KMS-11 (cell line): ENCODE measurements around the gene FBXO45.
"Not testable (repeated sequence)": the region's sequence is repeated elsewhere in the genome, so short reads cannot be mapped to it uniquely, and the experiment has no call there.

ENCODE experiments used
- H2AFZ ChIP-seq: fragments of 200-600 bp; sonication (generic); 2 replicates; pipeline ENCODE4 v1.6.1; 2016; ENCODE audit warnings: antibody characterized with exemption, mixed run types, low read depth
- H3K27ac ChIP-seq: fragments of 200-600 bp; sonication (generic); 2 replicates; pipeline ENCODE4 v1.6.1; 2016; ENCODE audit warnings: mild to moderate bottlenecking, mixed run types
- H3K27me3 ChIP-seq: fragments of 200-600 bp; sonication (generic); 2 replicates; pipeline ENCODE4 v1.6.1; 2017; ENCODE audit warnings: mild to moderate bottlenecking, low read depth, mixed run types, moderate library complexity; ENCODE audit not compliant: insufficient read depth
- H3K36me3 ChIP-seq: fragments of 200-600 bp; sonication (generic); 2 replicates; pipeline ENCODE4 v1.6.1; 2017; ENCODE audit warnings: mild to moderate bottlenecking, mixed run types; ENCODE audit not compliant: insufficient read depth
- H3K4me1 ChIP-seq: fragments of 200-600 bp; sonication (generic); 2 replicates; pipeline ENCODE4 v1.6.1; 2016; ENCODE audit warnings: mild to moderate bottlenecking, low read depth, mixed run types; ENCODE audit not compliant: poor library complexity, severe bottlenecking
- H3K4me2 ChIP-seq: fragments of 200-600 bp; sonication (generic); 2 replicates; pipeline ENCODE4 v1.7.0; 2016; ENCODE audit warnings: mild to moderate bottlenecking, mixed run types
- H3K4me3 ChIP-seq: fragments of 200-600 bp; sonication (generic); IDR thresholded peaks from 2 replicates; pipeline ENCODE4 v1.6.1; 2017; ENCODE audit warnings: low read depth, low read length, mixed read lengths; ENCODE audit not compliant: insufficient read depth
- H3K79me2 ChIP-seq: fragments of 200-600 bp; sonication (generic); 2 replicates; pipeline ENCODE4 v1.6.1; 2016; ENCODE audit warnings: low read depth, mixed run types; ENCODE audit not compliant: insufficient read depth
- H3K9ac ChIP-seq: fragments of 200-600 bp; sonication (generic); 2 replicates; pipeline ENCODE4 v1.6.1; 2016; ENCODE audit warnings: mild to moderate bottlenecking, mixed run types
- H4K20me1 ChIP-seq: fragments of 200-600 bp; sonication (generic); 2 replicates; pipeline ENCODE4 v1.6.1; 2016; ENCODE audit warnings: mild to moderate bottlenecking, mixed run types; ENCODE audit not compliant: insufficient read depth
- CTCF ChIP-seq: fragments of 200-600 bp; sonication (generic); conservative IDR thresholded peaks from 2 replicates; pipeline ENCODE4 v1.6.1; 2017; ENCODE audit warnings: low read depth, mild to moderate bottlenecking, antibody characterized with exemption, low read length, moderate library complexity, mixed read lengths

The FBXO45 gene

GRCh38 chr3:196544491-196544992 lies 23.9 kb upstream of the FBXO45 start:
- H3K9ac ChIP-seq = no peak overlapping the region
- no peak overlapping the region for H3K4me2 ChIP-seq
- no peak for TF ChIP-seq CTCF
- H3K4me1 ChIP-seq = no peaks in the 10 kb centered on the region
- no peak overlapping the region for H3K27ac ChIP-seq
- H3K27me3 ChIP-seq = no peaks in the 10 kb centered on the region
- no peaks in the 10 kb centered on the region for H3K36me3 ChIP-seq
- no peak overlapping the region for H3K4me3 ChIP-seq
- no peak overlapping the region for H2AFZ ChIP-seq
- no peaks in the 10 kb centered on the region for H3K79me2 ChIP-seq
- H4K20me1 ChIP-seq = no peaks in the 10 kb centered on the region

GRCh38 chr3:196546537-196546936 lies 21.9 kb upstream of the FBXO45 start:
- H4K20me1 ChIP-seq = no peaks in the 10 kb centered on the region
- H2AFZ ChIP-seq = no peak overlapping the region

GRCh38 chr3:196547067-196547466 lies 21.4 kb upstream of the FBXO45 start:
- Histone ChIP-seq H3K4me2 (no peak overlapping the region), H3K27me3 (no peaks in the 10 kb centered on the region), H3K4me1 (no peaks in the 10 kb centered on the region), H3K36me3 (no peaks in the 10 kb centered on the region), H4K20me1 (no peaks in the 10 kb centered on the region), H3K27ac (no peak overlapping the region), H2AFZ (no peak overlapping the region), H3K4me3 (no peak overlapping the region), H3K9ac (no peak overlapping the region), H3K79me2 (no peaks in the 10 kb centered on the region)
- no peak for TF ChIP-seq CTCF

More at GRCh38 chr3:196546537-196546936, 21.9 kb upstream of the FBXO45 start:
- Histone ChIP-seq H3K27ac (no peak overlapping the region), H3K4me1 (no peaks in the 10 kb centered on the region), H3K4me2 (no peak overlapping the region), H3K27me3 (no peaks in the 10 kb centered on the region), H3K79me2 (no peaks in the 10 kb centered on the region), H3K36me3 (no peaks in the 10 kb centered on the region), H3K4me3 (no peak overlapping the region), H3K9ac (no peak overlapping the region)
- no peak for TF ChIP-seq CTCF

- not testable (repeated sequence) for H3K27ac ChIP-seq, H3K27me3 ChIP-seq, H3K4me2 ChIP-seq, H3K4me3 ChIP-seq, H4K20me1 ChIP-seq, H3K79me2 ChIP-seq, H3K36me3 ChIP-seq, H2AFZ ChIP-seq, H3K9ac ChIP-seq, H3K4me1 ChIP-seq
Observed at GRCh38 chr3:196549312-196549711, 19.1 kb upstream of the FBXO45 start.

- not testable (repeated sequence) for H3K79me2 ChIP-seq, H3K9ac ChIP-seq, H3K4me1 ChIP-seq, H2AFZ ChIP-seq, H4K20me1 ChIP-seq, H3K4me2 ChIP-seq, H3K27me3 ChIP-seq, H3K36me3 ChIP-seq, H3K27ac ChIP-seq, H3K4me3 ChIP-seq
Observed at GRCh38 chr3:196550172-196550571, 18.3 kb upstream of the FBXO45 start.
